HCT116 (cell line): ENCODE measurements around the gene TEAD1. TPM values are rescaled to one million over a fixed set of nuclear protein-coding genes. Genes with fewer than 3 reads are reported as not detected.

Experiments
- ATAC-seq: fragments of 200-7000 bp; cut with Tn5 transposase; 2 replicates; pipeline ENCODE4 v1.9.1; 2020; ENCODE audit warnings: mild to moderate bottlenecking, moderate library complexity
- BruUV-seq: library from RNA; stranded (reverse); fragments of 400-500 nt; replicated peaks from 2 replicates; lab custom pipeline; 2021; lab: Mats Ljungman, UMichigan
- CTCF ChIA-PET: fragments of 300-600 bp; sonication (Branson Sonifier 250); formaldehyde crosslinking; loops from one replicate; lab custom pipeline; 2021; ENCODE audit warnings: antibody characterized with exemption; lab: Charles Lee
- POLR2A ChIA-PET: fragments of 300-600, 350-600 bp; sonication (Branson Sonifier 250); formaldehyde crosslinking; loops from one replicate; lab custom pipeline; 2021; ENCODE audit warnings: antibody characterized with exemption; lab: Charles Lee
- RAD21 ChIA-PET, 2 experiments: fragments of 300-600 bp; sonication (Branson Sonifier 250); formaldehyde crosslinking; loops; one replicate each; lab custom pipeline; 2023; ENCODE audit warnings: low total read pairs in 2 of 2; ENCODE audit not compliant: uncharacterized antibody in 2 of 2, unreplicated experiment in 2 of 2, low non-redundant PET in 1 of 2; lab: Charles Lee
- DNase-seq: peaks from one replicate; pipeline ENCODE4 v3.0.0-alpha.2; 2010; ENCODE audit warnings: low read depth, low spot score
- H2AFZ ChIP-seq: fragments of 200-600 bp; shearing (Covaris generic), sonication (generic); 2 replicates; pipeline ENCODE4 v1.6.1; 2017; ENCODE audit warnings: low read depth, mixed run types, mixed read lengths, antibody characterized with exemption, low read length; ENCODE audit not compliant: poor library complexity, severe bottlenecking
- H3K27ac ChIP-seq: 2 replicates; pipeline ENCODE4 v1.5.1; 2012; ENCODE audit warnings: low read depth, low read length
- H3K27me3 ChIP-seq: fragments of 200-600 bp; sonication (generic); 2 replicates; pipeline ENCODE4 v1.6.1; 2016; ENCODE audit warnings: mixed run types, low read length, mixed read lengths; ENCODE audit not compliant: insufficient read depth
- H3K36me3 ChIP-seq, 2 experiments: fragments of 200-500 bp in 1 of 2; fragments of 200-600 bp in 1 of 2; sonication (Bioruptor generic) in 1 of 2; sonication (generic) in 1 of 2; 2 replicates each; pipeline versions ENCODE4 v1.5.1 to v1.6.1; 2014 to 2016; ENCODE audit warnings: low read length in 2 of 2, inconsistent platforms in 1 of 2, mixed read lengths in 1 of 2, mixed run types in 1 of 2; ENCODE audit not compliant: insufficient read depth in 2 of 2, control insufficient read depth in 1 of 2
- H3K4me1 ChIP-seq, 2 experiments: fragments of 200-600 bp in 1 of 2; sonication (generic) in 1 of 2; 2 replicates each; pipeline versions ENCODE4 v1.5.1 to v1.6.1; 2012 to 2017; ENCODE audit warnings: low read length in 2 of 2, inconsistent platforms in 1 of 2, mild to moderate bottlenecking in 1 of 2, mixed read lengths in 1 of 2, mixed run types in 1 of 2, moderate library complexity in 1 of 2; ENCODE audit not compliant: insufficient read depth in 2 of 2, control insufficient read depth in 1 of 2
- H3K4me2 ChIP-seq: fragments of 200-600 bp; sonication (generic); 2 replicates; pipeline ENCODE4 v1.6.1; 2017; ENCODE audit warnings: mixed run types, low read length, mixed read lengths
- H3K4me3 ChIP-seq, 2 experiments: fragments of 200-600 bp in 1 of 2; sonication (generic) in 1 of 2; replicated peaks in 1 of 2; 2 replicates each; pipeline ENCODE4 v1.5.1; 2011 to 2016; ENCODE audit warnings: low read length in 2 of 2, control low read depth in 1 of 2, low read depth in 1 of 2, mild to moderate bottlenecking in 1 of 2, mixed read lengths in 1 of 2, mixed run types in 1 of 2
- H3K79me2 ChIP-seq: fragments of 200-600 bp; sonication (generic); 2 replicates; pipeline ENCODE4 v1.6.1; 2017; ENCODE audit warnings: mild to moderate bottlenecking, mixed run types, low read length, moderate library complexity, mixed read lengths; ENCODE audit not compliant: insufficient read depth
- H3K9ac ChIP-seq: fragments of 200-600 bp; sonication (generic); 2 replicates; pipeline ENCODE4 v1.6.1; 2016; ENCODE audit warnings: low read length, mixed read lengths
- H3K9me2 ChIP-seq: fragments of 200-600 bp; sonication (generic), shearing (Covaris generic); 2 replicates; pipeline ENCODE4 v1.6.1; 2017; ENCODE audit warnings: mixed run types, mild to moderate bottlenecking, moderate library complexity; ENCODE audit not compliant: insufficient read depth
- H3K9me3 ChIP-seq, 2 experiments: fragments of 200-500 bp in 1 of 2; fragments of 200-600 bp in 1 of 2; sonication (Bioruptor generic) in 1 of 2; sonication (generic) in 1 of 2; 2 replicates each; pipeline ENCODE4 v1.6.1; 2014 to 2017; ENCODE audit warnings: low read length in 2 of 2, mixed read lengths in 2 of 2, inconsistent platforms in 1 of 2, low read depth in 1 of 2, mild to moderate bottlenecking in 1 of 2, mixed run types in 1 of 2, moderate library complexity in 1 of 2; ENCODE audit not compliant: control insufficient read depth in 1 of 2, insufficient read depth in 1 of 2
- H4K20me1 ChIP-seq: fragments of 200-600 bp; sonication (generic), shearing (Covaris generic); 2 replicates; pipeline ENCODE4 v1.6.1; 2017; ENCODE audit warnings: mixed run types, mild to moderate bottlenecking, moderate library complexity; ENCODE audit not compliant: insufficient read depth
- EZH2phosphoT487 ChIP-seq: fragments of 200-600 bp; IDR thresholded peaks from 2 replicates; pipeline ENCODE4 v1.6.1; 2018; ENCODE audit warnings: antibody characterized with exemption, borderline replicate concordance
- POLR2A ChIP-seq: IDR thresholded peaks from 2 replicates; pipeline ENCODE4 v1.7.0; 2011; ENCODE audit warnings: borderline replicate concordance; ENCODE audit not compliant: insufficient read depth, insufficient read length; ENCODE audit errors: extremely low read depth
- SP1 ChIP-seq: IDR thresholded peaks from 2 replicates; pipeline ENCODE4 v1.6.1; 2012; ENCODE audit warnings: low read depth
- ZFX ChIP-seq: fragments of 450-650 bp; IDR thresholded peaks from 2 replicates; pipeline ENCODE4 v1.6.1; 2017
- intact Hi-C: fragments of 100-400 bp; cut with micrococcal nuclease; formaldehyde crosslinking; loops from 2 replicates; pipeline ENCODE4 v1.10.0; 2022
- total RNA-seq: library from RNA; stranded (reverse); gene quantifications from one replicate; pipeline ENCODE4 v1.2.1, GENCODE V29; 2021; ENCODE audit not compliant: unreplicated experiment
- TF ChIP-seq, protein P1 (sequence below): IDR thresholded peaks from 2 replicates; pipeline ENCODE4 v1.6.1; 2011; ENCODE audit warnings: mild to moderate bottlenecking, low read length, moderate library complexity; ENCODE audit not compliant: insufficient replicate concordance; ENCODE audit errors: extremely low read depth

Gene TEAD1
- total RNA-seq, 1 experiment from 2014 or later, result 103 TPM

DNA sequence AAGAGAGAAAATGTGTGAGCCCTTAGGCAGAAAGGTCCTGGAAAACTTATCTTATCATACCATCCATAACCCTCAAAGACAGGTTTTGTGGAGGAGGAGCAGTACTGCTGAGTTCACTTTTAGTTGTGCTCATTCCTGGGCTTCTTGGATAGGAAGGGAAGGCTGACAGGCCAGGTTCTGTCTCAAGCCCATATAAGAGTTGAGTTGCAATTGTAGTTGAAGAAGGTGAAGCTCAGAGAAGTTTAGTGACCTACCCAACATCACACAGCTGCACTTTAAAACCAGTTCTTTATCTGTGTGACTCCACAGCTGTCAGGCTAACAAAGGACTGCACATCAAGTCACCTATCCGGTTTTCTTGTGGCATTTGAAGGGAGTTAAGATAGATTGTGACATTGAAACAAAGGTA lies 13.0 kb downstream of the TEAD1 start:
- RAD21 ChIA-PET, result no interaction called here
- no TSS peak for BruUV-seq
- no peak overlapping the region for H2AFZ ChIP-seq
- no peak for DNase-seq
- TF ChIP-seq ZFX (no peak), POLR2A (no peak)
- TF ChIP-seq, protein P1, sequence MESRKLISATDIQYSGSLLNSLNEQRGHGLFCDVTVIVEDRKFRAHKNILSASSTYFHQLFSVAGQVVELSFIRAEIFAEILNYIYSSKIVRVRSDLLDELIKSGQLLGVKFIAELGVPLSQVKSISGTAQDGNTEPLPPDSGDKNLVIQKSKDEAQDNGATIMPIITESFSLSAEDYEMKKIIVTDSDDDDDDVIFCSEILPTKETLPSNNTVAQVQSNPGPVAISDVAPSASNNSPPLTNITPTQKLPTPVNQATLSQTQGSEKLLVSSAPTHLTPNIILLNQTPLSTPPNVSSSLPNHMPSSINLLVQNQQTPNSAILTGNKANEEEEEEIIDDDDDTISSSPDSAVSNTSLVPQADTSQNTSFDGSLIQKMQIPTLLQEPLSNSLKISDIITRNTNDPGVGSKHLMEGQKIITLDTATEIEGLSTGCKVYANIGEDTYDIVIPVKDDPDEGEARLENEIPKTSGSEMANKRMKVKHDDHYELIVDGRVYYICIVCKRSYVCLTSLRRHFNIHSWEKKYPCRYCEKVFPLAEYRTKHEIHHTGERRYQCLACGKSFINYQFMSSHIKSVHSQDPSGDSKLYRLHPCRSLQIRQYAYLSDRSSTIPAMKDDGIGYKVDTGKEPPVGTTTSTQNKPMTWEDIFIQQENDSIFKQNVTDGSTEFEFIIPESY, result no peak
- TF ChIP-seq, all 23 proteins: peak for 0
- H3K27ac ChIP-seq, result 0 out of 2 replicates have a peak overlapping the region, but pooled peaks have one; percentile 14
- no peaks in the 10 kb centered on the region for H3K9me3 ChIP-seq
- peaks cover 91 to 98% of the 10 kb centered on the region in 2 experiments for H3K4me1 ChIP-seq
- ChIA-PET POLR2A (no interaction called here), CTCF (no interaction called here)
- H3K9me2 ChIP-seq, result no peaks in the 10 kb centered on the region
- H3K79me2 ChIP-seq, result peaks cover 98% of the 10 kb centered on the region
- ATAC-seq, result no peak
- no peaks in the 10 kb centered on the region for H3K27me3 ChIP-seq
- peak overlapping the region in 1 of 2 experiments; percentile 5; a peak in 1 of 4 replicates for H3K4me3 ChIP-seq
- intact Hi-C loops, result no loop called here
- peak overlapping the region; percentile 64 for H3K4me2 ChIP-seq
- peak overlapping the region; percentile 20 for H3K9ac ChIP-seq
- no peaks in the 10 kb centered on the region for H4K20me1 ChIP-seq
- H3K36me3 ChIP-seq, result no peaks in the 10 kb centered on the region

DNA sequence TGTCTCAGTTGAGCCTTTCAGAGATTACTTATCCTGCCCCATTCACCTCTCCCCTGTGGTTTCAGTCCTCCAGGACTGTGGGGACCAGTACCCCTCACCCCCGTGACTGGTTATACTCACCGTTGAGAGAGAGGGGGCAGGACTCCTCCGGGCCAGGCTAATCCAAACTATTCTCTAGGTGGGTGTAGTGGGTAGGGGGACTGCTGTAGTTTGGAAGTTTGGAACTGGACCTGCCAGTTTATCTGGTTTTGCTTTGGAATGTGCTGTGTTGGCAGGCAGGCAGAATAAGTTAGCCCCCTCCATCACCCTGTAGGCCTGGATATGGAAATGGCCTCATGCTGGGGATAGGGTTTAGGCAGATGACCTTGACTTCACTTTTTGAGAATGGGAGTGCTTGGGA lies 13.5 kb downstream of the TEAD1 start:
- H3K9me2 ChIP-seq, result no peaks in the 10 kb centered on the region
- no peaks in the 10 kb centered on the region for H3K27me3 ChIP-seq
- no TSS peak for BruUV-seq
- no peak overlapping the region for H2AFZ ChIP-seq
- 0 out of 2 replicates have a peak overlapping the region, but pooled peaks have one; percentile 1 for H3K27ac ChIP-seq
- DNase-seq, result no peak
- peak overlapping the region; percentile 64 for H3K4me2 ChIP-seq
- H3K9me3 ChIP-seq, result no peaks in the 10 kb centered on the region
- no peaks in the 10 kb centered on the region for H4K20me1 ChIP-seq
- H3K79me2 ChIP-seq, result peaks cover 98% of the 10 kb centered on the region
- peaks cover 96 to 98% of the 10 kb centered on the region in 2 experiments for H3K4me1 ChIP-seq
- ChIA-PET POLR2A (no interaction called here), CTCF (no interaction called here)
- intact Hi-C loops, result no loop called here
- TF ChIP-seq EZH2phosphoT487, result no peak
- peak; percentile 56 for TF ChIP-seq SP1
- TF ChIP-seq, all 23 proteins: peak for 1
- H3K9ac ChIP-seq, result peak overlapping the region; percentile 20
- RAD21 ChIA-PET, result no interaction called here
- ATAC-seq, result peak; percentile 43
- H3K4me3 ChIP-seq, result peak overlapping the region in 1 of 2 experiments; percentile 5; a peak in 1 of 4 replicates
- H3K36me3 ChIP-seq, result no peaks in the 10 kb centered on the region
